ENCODE data around the gene TSPY2.
"Not testable (repeated sequence)": the region's sequence is repeated elsewhere in the genome, so short reads cannot be mapped to it uniquely, and the experiment has no call there.

The TSPY2 gene

GRCh38 chrY:6245923-6246322 lies at the start of gene TSPY2:
TSS of gene TSPY2 (plus strand) at chrY:6246223. CDS start at chrY:6246269, 46 bp downstream.
- not testable (repeated sequence) for DNase-seq

- DNase-seq = not testable (repeated sequence)
These were observed 36.5 kb upstream of the TSPY2 start for GRCh38 chrY:6209565-6209964.

GRCh38 chrY:6217045-6217444 lies 29.0 kb upstream of the TSPY2 start:
- DNase-seq = not testable (repeated sequence)

- not testable (repeated sequence) for DNase-seq
These were observed 23.8 kb downstream of the TSPY2 start for GRCh38 chrY:6269839-6270238.
